IPS-11a (cell line): Measurements from ENCODE around the gene KIF26B.

Experiments used
- H3K4me3 ChIP-seq: one replicate; pipeline ENCODE4 v1.5.1; 2013; ENCODE audit warnings: low read depth, low read length, control low read depth

KIF26B gene

DNA sequence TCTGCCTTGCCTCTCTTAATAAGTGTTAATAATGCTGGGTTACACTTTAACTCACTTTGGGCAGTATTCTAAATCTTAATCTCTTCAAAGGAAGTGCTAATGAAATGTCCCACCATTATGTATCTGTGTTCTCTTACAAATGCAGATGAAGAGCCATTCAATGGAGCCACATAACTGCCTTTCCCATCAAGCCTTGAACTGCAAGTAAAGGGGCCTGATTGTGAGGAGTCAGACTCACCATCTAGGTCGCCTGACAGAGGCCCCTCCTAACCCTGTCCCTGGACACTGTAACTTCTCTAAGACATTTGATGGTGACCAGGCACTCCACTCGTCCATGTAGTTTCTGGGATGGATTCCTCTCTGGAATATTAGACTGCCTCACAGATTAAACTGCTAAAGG lies 329.4 kb downstream of the KIF26B start:
- no peak overlapping the region for H3K4me3 ChIP-seq

DNA sequence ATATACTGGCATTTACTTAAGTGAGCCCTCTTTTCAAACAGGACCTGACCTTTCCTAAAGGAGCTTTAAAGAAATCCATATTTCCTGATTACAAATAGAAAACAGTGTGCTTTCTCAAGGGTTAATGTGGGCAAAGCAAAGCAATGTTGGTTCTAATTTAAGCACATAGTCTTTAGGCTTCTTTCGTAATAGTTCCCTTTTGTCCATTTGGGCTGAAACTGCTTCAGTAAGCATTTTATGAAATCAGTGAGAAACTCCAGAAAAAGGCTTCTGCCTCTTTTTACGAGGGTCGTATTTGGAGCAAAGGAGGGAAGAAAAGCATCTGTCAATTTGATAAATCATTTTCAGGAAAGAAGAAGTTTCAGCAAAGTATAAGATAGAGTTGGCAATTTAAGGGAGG lies 331.2 kb downstream of the KIF26B start:
- H3K4me3 ChIP-seq = no peak overlapping the region

DNA sequence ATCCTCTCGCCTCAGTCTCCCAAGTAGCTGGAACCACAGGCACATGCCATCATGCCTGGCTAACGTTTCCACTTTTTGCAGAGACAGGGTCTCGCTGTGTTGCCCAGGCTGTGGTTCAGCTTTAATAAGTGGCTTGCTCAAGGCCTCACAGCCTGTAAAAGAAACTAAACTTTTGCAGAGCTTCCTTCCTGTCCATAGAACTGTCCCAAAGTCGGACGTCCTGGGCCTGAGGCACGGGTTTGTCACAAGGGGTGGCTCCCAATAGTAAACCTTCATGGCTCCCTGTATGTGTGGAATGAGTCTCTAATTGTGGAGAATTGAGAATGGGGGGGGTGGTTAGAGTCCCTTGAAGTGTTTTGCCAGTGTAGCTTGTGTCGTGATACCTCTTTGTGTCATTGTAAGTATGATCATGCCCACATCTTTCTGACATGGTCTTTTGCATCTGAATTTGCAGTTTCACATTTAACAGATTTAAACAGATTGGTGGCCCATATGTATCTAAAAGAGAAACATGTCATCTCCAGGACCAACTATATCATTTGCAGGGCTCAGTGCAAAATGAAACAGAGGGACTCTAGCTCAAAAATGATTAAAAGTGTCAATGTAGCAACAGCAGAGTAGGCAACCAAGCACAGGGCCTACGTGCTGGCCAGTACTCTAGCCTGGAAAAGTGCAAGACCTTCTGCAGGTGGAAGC lies 332.1 kb downstream of the KIF26B start:
- no peak overlapping the region for H3K4me3 ChIP-seq

DNA sequence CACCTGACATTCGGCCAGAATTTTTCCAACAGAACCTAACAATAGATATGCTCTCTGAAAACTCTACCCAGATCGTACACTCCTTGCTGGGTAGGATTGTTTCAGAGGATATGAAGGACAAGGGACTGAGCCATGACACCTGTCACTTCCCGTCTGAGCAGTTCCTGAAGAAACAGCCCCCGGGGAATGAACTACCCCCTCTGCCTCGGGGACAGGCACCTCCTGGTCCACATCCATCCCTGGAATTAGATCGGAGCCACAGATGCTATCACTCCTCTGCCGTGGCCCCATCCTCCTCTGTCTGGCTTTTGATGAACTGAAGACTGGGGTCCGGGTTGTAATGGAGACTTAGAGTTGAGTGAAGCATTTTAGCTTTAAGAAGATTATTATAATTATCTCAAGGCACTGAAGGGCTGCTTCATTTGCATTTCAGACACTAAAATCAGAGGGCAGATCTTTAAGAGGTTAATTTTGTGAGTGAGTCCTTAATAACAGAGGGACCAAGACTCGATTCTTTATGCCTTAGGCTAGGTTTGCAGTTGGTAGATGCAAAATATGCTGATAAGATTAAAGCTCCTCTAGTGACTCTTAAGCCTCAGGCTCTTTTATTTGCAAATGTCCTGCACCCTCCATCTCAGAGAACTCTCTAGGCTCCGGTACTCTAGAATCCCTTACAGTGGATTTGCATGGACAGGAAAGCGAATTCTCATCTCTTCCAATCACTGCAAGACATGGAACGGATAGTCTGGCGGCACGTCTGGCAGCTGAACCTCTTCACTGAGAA lies 333.8 kb downstream of the KIF26B start:
- H3K4me3 ChIP-seq = no peak overlapping the region

DNA sequence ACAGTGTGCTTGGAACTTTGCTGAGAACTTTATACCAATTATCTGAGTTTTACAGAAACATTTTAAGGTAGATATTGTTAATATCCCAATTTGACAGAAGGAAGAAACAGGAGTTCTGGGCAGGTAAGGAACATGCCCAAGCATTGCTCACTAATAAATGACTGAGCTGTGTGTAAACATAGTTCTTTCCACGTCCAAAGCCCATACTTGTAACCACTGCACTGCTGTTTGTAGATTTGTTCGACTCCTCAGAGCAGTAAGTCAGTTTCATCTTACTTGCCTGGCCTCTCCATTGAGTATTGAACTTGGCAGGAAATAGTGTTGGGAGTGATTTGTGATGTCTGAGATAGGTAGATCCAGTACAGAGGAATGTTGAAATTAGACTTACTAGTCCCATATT lies 335.1 kb downstream of the KIF26B start:
- no peak overlapping the region for H3K4me3 ChIP-seq

DNA sequence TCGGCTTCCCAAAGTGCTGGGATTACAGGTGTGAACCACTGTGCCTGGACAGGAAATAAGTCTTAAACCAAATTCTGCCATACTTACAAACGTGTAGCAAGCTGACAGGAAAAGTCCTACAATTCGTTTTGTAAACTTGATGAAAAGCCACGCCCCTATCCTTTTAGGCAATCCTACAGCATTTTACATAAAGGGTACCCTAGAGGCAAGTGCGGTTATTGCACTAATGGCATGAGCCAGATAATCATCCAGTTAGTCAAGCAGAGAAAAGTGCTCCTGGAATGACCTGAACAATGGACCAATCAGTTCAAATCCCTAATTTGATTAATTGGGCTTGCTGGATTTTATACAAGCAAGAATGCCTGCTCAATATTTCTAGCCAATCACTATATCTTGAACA lies 338.2 kb downstream of the KIF26B start:
- no peak overlapping the region for H3K4me3 ChIP-seq

DNA sequence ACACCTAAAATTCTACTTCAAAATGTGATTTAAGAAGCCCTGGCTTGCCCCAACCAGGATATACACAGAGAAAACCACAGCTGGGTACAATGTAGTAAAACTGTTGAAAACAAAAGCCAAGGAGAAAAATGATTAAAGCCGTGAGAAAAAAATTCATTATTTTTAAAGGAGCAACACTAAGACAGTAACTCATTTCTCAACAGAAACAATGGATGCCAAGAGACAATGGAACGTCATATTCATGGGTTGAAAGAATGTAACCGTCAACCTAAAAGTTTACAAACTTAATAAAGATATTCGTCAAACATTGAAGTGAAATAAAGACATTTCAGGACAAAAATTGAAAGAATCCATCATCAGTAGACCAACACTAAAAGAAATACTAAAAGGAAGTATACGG lies 340.9 kb downstream of the KIF26B start:
- no peak overlapping the region for H3K4me3 ChIP-seq

DNA sequence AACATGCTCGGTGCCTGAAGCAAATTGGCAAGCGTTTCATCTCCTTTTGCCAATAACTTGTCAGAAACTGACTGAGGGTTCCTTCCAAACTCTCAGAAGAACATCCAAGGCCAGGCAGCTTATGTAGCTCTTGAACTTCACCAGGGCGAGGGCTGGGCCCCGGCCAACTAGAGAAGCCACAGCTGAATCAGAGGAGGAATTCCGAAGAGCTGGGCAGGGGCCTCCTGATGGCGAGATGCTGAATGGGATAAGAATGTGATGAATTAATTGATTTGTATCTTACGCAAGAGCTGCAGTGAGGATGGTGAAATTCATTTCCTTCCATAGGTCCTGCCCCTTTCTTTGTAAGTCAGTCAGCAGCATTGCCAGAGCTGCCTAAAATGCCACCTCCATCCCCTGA lies 345.8 kb downstream of the KIF26B start:
- no peak overlapping the region for H3K4me3 ChIP-seq

DNA sequence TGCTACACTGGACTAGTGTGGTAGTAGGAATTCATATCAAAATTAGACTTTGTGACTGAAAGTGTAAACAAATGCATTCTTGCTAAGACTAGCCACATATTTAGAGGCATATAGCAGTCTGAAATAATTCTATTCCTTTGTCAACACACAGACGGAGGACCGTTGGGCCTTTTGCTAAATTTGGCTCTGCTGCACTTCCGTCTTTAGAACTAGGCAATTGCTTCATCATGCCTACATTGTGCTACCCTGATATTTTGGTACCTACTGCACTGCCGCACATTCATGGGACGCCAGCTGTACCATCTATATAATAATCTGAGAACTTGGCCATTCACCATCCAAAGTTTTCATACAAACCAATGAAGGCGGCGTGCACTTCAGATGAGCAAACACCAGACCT lies 346.8 kb downstream of the KIF26B start:
- no peak overlapping the region for H3K4me3 ChIP-seq

DNA sequence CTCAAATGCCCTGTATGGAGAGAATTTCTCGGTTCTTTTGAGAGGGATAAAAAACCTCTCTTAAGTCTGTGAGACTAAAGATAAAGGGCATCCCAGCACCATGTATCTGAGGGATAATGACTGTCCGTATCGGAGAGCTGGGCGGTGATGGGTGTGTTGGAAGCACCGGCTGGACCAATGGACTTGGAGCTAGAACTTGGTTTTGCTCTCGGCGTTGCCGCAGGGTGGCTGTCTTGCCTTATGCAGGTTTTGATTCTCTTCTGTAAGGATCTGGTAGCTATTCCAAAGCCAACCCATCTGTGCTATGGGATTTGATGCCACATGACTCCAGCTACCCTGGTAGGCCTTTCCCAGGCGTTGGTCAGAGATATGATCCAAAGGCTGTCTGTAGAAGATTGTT lies 348.8 kb downstream of the KIF26B start:
- no peak overlapping the region for H3K4me3 ChIP-seq

DNA sequence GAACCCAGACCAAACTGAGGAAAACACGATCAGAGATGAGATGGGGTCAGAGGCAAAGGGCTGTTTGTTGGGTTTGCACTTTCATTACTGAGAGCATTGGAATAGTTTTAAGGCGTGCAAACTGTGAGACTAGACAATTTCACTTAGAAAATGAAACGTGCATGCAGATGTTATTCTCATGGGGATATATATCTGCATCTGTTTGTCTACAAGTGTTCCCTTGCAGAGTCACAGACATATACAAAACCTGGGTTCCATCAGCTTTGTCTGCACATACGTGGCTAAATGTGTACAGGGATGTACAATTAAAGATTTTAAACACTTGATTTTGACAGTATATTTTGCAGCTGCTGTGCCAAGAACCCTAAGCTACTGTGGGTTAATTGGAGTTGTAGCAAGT lies 355.4 kb downstream of the KIF26B start:
- H3K4me3 ChIP-seq = no peak overlapping the region

DNA sequence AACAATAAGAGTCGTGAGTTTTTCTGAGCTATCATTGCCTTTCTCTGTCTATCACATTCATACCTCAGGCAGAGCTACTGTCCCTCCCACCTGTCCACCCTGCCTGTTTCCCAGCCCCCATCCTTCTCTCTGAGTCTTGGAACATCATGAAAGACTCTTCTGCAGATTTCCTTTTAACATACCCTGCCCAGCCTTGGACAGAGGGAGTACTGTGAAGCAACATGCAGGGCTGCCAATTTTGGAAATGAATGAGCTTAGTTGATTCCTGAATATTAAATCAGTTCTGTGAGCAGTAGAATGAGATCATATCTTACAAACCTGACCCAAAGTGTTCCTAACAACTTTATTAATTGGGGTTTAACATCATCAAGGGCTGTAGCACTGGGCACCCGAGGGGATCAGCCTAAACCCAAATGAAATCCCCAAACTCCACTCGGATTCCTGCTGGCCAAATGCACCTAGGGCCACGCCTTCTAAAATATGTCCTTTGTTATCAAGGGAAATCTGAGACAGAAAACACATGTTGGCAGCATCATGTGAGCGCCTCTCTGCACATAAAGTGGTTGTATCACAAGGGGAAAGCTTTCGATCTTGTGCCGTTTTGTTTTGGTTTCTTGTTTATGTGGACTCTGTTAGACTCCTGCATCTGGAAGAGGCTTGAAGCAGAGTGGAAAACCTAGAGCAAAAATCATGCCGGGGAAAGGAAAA lies 357.6 kb downstream of the KIF26B start:
- no peak overlapping the region for H3K4me3 ChIP-seq

DNA sequence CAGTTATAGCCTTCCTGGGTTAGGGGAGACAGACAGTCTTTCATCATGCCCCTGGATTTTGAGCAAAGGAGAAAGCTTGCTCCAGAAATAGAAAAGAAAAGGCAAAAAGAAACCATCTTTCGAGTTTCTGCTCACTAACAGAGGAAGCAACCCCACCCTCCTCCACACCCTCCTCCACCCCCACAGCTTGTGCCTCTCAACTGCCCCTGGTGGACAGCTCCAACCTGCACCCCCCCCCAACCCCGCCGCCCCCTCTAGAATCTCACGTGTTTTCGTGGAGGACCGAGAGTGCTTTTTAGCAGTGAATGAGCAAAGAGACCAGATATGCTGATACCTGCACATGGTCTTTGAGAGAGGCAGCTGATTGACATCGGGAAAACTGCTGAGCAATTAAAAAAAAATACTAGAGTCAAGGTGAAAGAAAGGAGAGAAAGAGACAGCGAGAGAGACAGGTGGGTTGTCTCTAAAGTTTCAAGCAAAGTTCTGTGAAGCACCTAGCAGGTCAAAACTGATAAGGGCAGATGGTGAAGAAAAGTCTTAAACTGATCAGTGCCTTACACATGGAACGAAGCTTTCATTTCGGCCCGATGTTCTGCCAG lies 358.3 kb downstream of the KIF26B start:
- H3K4me3 ChIP-seq = no peak overlapping the region

DNA sequence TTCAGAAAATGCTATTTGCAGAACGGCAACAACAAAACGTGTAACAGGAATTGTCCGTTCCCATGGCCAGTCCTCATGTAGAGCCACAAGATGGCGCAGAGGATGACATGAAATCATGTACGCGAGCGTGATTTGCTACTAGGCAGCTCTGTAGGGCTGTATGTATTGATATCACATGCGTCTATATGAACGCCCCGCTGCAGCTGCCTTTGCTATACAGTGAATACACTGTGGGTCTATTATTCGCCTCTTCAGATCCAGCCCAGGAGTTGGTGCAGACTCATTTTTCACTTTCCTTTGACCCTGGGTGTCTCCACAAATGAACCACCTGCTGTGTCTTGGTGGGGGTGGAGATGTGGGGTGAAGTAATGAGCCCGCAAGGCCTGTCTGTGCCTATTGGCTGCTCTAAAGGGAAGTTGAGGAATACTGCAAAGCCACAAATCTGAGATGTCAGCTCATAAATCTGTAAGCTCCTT lies 361.5 kb downstream of the KIF26B start:
- H3K4me3 ChIP-seq = no peak overlapping the region

DNA sequence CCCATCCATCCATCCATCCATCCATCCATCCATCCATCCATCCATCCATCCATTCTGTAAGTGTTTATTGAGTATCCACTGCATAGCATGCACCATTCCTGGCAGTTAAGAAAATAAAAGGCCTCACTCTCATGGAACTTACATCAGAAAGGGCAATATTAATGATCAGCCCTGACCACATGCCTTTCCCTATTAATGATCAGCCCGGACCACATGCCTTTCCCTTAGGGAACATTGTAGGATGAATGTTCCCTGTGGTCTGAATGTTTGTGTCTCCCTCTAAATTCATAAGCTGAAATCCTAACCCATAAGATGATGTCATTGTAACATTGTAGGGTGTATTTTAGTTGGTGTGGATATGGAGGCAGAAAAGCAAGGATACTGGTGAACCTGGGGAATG lies 365.8 kb downstream of the KIF26B start:
- H3K4me3 ChIP-seq = no peak overlapping the region

DNA sequence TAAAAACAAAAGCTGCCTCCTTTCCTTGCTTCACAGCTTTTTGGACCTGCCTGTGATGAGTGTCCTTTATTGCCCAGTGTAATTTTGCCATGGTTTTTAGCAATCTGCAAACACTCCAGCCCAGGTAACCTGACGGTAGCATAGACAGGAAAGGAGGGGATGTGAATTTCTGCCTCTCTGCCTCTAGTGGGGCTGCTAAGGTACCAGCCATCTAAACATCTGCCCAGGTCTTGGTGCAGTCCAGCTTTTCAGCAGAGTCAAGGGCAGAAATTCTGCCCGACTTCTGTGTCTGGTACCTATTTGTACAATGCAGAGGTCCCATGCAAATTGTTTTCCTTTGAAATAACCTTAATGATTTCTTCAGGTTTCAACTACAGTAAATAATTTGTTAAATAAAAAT lies 371.4 kb downstream of the KIF26B start:
- H3K4me3 ChIP-seq = no peak overlapping the region

DNA sequence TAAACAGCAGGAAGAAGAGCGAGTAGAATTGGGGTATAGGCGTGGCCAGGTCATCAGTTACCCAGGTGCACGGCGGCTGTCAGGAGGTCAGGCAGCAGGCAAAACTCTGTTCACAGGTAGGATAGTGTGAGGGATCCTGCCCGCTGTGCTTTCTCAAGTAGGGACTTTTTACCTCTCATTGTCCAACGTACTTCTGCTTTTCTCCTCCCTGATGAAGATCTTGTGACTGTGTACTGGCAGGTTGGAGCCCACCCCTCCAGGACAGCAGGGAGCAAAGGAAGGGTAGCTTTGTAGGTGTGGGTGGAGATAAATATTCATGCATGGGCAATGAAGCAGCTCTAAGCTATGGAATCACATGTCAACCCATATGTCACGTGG lies 373.5 kb downstream of the KIF26B start:
- no peak overlapping the region for H3K4me3 ChIP-seq

DNA sequence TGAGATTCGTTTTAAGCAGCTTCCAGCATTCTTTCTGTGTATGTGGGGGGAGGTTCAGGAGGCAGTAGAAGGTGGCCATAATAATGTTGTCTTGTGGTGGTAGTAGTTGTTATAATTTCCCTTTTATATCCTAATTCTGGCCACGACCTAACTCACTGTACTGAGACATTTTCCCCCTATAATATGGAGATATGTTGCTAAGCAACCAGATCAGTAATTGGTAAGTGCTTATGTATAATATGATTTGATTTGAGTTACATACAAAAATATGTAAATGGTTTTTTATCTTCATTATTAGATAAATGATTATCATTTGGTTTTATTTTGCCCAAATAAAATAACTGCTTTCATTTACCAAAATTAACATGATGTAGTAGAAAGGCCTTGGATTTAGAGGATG lies 376.2 kb downstream of the KIF26B start:
- H3K4me3 ChIP-seq = no peak overlapping the region

DNA sequence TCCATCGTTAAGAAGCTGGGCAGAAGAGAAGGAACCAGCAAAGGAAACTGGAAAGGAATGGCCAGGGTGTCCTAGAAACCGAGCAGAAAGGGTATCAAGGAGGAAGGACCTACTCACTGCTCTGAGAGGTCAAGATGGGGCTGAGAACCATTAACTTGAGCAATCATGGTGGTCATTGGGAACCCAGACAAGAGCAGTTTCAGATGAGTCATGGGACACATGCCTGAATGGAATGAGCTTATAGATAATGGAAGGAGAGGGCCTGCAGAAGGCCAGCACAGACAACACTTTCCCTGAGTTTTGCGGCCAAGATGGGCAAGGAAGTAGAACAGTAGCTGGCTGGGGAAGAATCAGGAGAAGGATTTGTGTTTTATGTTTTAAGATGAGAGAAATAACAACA lies 383.2 kb downstream of the KIF26B start:
- H3K4me3 ChIP-seq = no peak overlapping the region

DNA sequence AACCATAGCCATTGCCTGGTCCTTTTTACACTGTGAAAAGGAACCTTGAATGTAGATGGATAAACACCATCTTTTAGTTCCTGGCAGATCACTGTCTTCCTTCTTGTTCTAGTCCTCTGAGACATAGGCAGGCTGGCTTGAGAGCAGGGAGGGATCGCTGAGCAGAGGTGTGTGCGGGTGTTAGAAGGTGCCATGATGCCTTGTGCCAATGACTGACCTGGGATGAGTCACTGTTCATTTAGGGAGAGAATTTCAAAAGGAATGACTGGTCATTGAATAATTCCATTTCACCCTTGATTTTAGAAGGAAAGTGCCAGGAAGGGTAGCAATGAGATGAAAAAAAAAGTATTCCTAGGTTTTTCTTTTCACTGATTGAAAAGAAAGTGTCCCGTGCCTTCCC lies 383.9 kb downstream of the KIF26B start:
- H3K4me3 ChIP-seq = no peak overlapping the region

DNA sequence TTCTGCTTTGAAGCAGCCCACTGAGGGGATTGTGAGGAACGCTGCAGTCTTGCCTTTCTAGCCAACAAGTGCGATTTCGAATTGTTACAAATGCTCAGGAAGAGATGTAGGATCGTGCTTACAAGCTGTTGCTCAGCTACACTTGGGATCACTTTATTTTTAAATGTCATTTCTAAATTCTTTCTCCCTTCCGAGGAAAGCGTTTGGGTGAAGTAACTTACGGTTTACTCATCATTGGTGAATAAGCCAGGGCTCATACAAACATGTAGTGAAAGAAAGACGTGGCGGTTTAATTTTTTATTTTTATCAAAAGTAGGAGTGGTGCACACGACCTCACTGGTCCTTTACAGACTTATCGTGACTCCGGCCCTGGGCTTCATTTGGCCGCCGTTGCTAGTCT lies 386.6 kb downstream of the KIF26B start:
- no peak overlapping the region for H3K4me3 ChIP-seq

DNA sequence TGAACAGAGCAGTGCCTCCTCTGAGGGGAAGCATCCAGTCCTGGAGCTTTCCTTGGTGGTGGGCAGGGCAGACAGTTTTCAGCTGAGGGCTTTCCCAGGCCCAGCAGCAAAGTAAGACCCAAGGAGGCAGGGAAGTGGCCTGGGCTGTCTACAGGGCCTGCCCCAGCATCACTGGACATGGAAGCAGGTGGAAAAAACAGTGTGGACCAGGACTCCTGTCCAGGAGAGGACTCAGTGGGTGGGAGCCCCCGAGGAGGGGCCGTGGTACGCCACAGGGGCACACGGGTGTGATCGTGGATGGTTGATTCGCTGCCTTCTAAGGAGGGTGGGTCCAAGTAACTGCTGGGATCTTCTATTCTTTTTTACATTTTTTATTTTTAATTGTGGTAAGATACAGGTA lies 387.6 kb downstream of the KIF26B start:
- H3K4me3 ChIP-seq = no peak overlapping the region
